ENCODE data around the gene IMMP2L.

DNA sequence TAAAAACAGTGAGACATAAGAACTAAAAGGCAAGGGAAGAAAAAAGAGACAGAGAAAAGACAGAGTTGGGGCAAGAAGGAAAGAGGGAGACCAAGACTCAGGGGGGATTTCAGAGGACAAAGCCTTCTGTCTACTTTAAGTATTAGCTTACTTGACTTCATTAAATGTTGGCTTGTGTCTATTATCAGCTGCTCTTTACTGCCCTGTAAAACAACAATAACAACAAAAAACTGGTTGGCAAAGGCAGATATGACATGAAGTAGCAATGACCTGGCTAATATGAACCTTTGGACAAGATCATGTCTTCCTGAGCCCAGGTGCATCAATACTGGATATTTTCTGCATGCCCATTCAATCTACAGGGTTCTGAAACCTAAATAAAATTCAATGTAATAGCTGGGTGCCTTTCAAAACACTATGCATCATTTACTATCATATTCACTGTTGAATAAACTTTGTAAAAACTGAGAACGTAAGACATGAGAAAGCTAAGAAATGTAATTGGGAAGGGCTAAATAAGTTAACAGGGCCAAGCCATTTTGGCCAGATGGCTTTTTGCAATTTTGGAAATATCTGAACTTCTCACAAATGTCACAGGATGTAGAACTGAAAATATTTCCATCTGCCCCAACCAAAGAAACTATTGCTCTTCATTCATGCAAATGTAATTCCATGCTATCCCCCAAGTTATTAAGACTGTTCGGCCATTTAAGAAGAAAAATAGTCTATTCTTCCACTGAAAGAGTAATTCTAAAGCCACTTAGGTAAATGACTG is 422.0 kb downstream of the IMMP2L start:
- TF ChIP-seq, protein P1, sequence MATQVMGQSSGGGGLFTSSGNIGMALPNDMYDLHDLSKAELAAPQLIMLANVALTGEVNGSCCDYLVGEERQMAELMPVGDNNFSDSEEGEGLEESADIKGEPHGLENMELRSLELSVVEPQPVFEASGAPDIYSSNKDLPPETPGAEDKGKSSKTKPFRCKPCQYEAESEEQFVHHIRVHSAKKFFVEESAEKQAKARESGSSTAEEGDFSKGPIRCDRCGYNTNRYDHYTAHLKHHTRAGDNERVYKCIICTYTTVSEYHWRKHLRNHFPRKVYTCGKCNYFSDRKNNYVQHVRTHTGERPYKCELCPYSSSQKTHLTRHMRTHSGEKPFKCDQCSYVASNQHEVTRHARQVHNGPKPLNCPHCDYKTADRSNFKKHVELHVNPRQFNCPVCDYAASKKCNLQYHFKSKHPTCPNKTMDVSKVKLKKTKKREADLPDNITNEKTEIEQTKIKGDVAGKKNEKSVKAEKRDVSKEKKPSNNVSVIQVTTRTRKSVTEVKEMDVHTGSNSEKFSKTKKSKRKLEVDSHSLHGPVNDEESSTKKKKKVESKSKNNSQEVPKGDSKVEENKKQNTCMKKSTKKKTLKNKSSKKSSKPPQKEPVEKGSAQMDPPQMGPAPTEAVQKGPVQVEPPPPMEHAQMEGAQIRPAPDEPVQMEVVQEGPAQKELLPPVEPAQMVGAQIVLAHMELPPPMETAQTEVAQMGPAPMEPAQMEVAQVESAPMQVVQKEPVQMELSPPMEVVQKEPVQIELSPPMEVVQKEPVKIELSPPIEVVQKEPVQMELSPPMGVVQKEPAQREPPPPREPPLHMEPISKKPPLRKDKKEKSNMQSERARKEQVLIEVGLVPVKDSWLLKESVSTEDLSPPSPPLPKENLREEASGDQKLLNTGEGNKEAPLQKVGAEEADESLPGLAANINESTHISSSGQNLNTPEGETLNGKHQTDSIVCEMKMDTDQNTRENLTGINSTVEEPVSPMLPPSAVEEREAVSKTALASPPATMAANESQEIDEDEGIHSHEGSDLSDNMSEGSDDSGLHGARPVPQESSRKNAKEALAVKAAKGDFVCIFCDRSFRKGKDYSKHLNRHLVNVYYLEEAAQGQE (IDR thresholded peaks at IDR 0.05; ENCODE audit: insufficient read depth in 1 of 2, low read depth in 2 of 2, low read length in 1 of 2) = no peak
- TF ChIP-seq, protein P2, sequence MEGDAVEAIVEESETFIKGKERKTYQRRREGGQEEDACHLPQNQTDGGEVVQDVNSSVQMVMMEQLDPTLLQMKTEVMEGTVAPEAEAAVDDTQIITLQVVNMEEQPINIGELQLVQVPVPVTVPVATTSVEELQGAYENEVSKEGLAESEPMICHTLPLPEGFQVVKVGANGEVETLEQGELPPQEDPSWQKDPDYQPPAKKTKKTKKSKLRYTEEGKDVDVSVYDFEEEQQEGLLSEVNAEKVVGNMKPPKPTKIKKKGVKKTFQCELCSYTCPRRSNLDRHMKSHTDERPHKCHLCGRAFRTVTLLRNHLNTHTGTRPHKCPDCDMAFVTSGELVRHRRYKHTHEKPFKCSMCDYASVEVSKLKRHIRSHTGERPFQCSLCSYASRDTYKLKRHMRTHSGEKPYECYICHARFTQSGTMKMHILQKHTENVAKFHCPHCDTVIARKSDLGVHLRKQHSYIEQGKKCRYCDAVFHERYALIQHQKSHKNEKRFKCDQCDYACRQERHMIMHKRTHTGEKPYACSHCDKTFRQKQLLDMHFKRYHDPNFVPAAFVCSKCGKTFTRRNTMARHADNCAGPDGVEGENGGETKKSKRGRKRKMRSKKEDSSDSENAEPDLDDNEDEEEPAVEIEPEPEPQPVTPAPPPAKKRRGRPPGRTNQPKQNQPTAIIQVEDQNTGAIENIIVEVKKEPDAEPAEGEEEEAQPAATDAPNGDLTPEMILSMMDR (IDR thresholded peaks at IDR 0.05) = no peak
- TF ChIP-seq SIN3A (IDR thresholded peaks at IDR 0.05; ENCODE audit: borderline replicate concordance, insufficient read depth, low read depth, low read length) = no peak
